GM19099 (cell line): ENCODE data around the gene NCCRP1.
"Not testable (repeated sequence)": the region's sequence is repeated elsewhere in the genome, so short reads cannot be mapped to it uniquely, and the experiment has no call there.

Source experiments
- POLR2A ChIP-seq: IDR thresholded peaks from 3 replicates; pipeline ENCODE4 v1.6.1; 2011; ENCODE audit warnings: low read depth; ENCODE audit not compliant: insufficient read length; ENCODE audit errors: extremely low read depth

NCCRP1 gene

GRCh38 chr19:39238944-39239343 is 42.2 kb downstream of the NCCRP1 start:
- TF ChIP-seq POLR2A: no peak

- TF ChIP-seq POLR2A: no peak
These were observed 43.7 kb downstream of the NCCRP1 start for GRCh38 chr19:39240421-39240820.

- TF ChIP-seq POLR2A: not testable (repeated sequence)
These were observed 47.8 kb downstream of the NCCRP1 start, which contains the start of gene IFNL3 for GRCh38 chr19:39244410-39245100. Gene IFNL3, minus strand, starts transcription at chr19:39245006. Its CDS starts 39 bp downstream, at chr19:39244967.

GRCh38 chr19:39246951-39247669 is 50.3 kb downstream of the NCCRP1 start:
- TF ChIP-seq POLR2A: no peak

- no peak for TF ChIP-seq POLR2A
These were observed 51.2 kb downstream of the NCCRP1 start for GRCh38 chr19:39247701-39248664.

GRCh38 chr19:39248806-39249205 is 52.0 kb downstream of the NCCRP1 start, which contains the start of gene IFNL4:
Gene IFNL4, minus strand, starts transcription at chr19:39248856.
- TF ChIP-seq POLR2A: no peak

GRCh38 chr19:39251081-39251480 is 54.3 kb downstream of the NCCRP1 start:
- no peak for TF ChIP-seq POLR2A
